HUES64 (cell line): Measurements from ENCODE around the gene MLLT1.

Experiments
- H3K27ac ChIP-seq: 2 replicates; pipeline ENCODE4 v1.7.0; 2013; ENCODE audit warnings: low read depth, low read length, inconsistent platforms
- H3K27me3 ChIP-seq: 2 replicates; pipeline ENCODE4 v1.6.1; 2013; ENCODE audit warnings: mild to moderate bottlenecking, low read length; ENCODE audit not compliant: insufficient read depth
- H3K36me3 ChIP-seq: 2 replicates; pipeline ENCODE4 v1.6.1; 2013; ENCODE audit warnings: mild to moderate bottlenecking, low read length; ENCODE audit not compliant: insufficient read depth
- H3K4me1 ChIP-seq: 2 replicates; pipeline ENCODE4 v1.6.1; 2013; ENCODE audit warnings: mild to moderate bottlenecking, low read length, moderate library complexity; ENCODE audit not compliant: insufficient read depth
- H3K4me3 ChIP-seq: 2 replicates; pipeline ENCODE4 v1.5.1; 2013; ENCODE audit warnings: mild to moderate bottlenecking, low read length, moderate library complexity
- H3K9ac ChIP-seq: 2 replicates; pipeline ENCODE4 v1.6.1; 2013; ENCODE audit warnings: mild to moderate bottlenecking, low read depth, low read length
- H3K9me3 ChIP-seq: 2 replicates; pipeline ENCODE4 v1.6.1; 2013; ENCODE audit warnings: low read depth, low read length; ENCODE audit not compliant: insufficient read depth
- WGBS: fragments of 150-250, 120-280 bp; methylation state at CpG from one replicate; pipeline ENCODE4 v1.1.7; 2013; ENCODE audit warnings: missing lambda C conversion rate; 5-methylcytosine and 5-hydroxymethylcytosine counted together

Gene MLLT1

GRCh38 chr19:6219586-6220290 lies 60.0 kb downstream of the MLLT1 start:
- no peak overlapping the region for H3K4me3 ChIP-seq
- 93% methylated on average over 24 of the region's 24 CpGs for WGBS
- peaks cover 22% of the 10 kb centered on the region for H3K36me3 ChIP-seq
- H3K27ac ChIP-seq = no peak overlapping the region
- H3K9ac ChIP-seq = no peak overlapping the region
- peaks cover 18% of the 10 kb centered on the region; the same call in 1 of the 2 replicates for H3K4me1 ChIP-seq
- H3K9me3 ChIP-seq = no peaks in the 10 kb centered on the region
- H3K27me3 ChIP-seq = no peaks in the 10 kb centered on the region

GRCh38 chr19:6219147-6219525 lies 60.6 kb downstream of the MLLT1 start:
- Histone ChIP-seq H3K36me3 (peaks cover 20% of the 10 kb centered on the region), H3K9ac (no peak overlapping the region), H3K4me3 (no peak overlapping the region), H3K27ac (peak overlapping the region; percentile 30; the same call in 1 of the 2 replicates), H3K9me3 (no peaks in the 10 kb centered on the region), H3K27me3 (no peaks in the 10 kb centered on the region), H3K4me1 (peaks cover 18% of the 10 kb centered on the region; the same call in 1 of the 2 replicates)
- WGBS = 81% methylated on average over 8 of the region's 8 CpGs

- peaks cover 20% of the 10 kb centered on the region for H3K36me3 ChIP-seq
- WGBS = 71% methylated on average over 18 of the region's 18 CpGs
- H3K27me3 ChIP-seq = no peaks in the 10 kb centered on the region
- H3K4me3 ChIP-seq = no peak overlapping the region
- no peak overlapping the region for H3K9ac ChIP-seq
- peak overlapping the region; percentile 30; the same call in 1 of the 2 replicates for H3K27ac ChIP-seq
- no peaks in the 10 kb centered on the region for H3K9me3 ChIP-seq
- peaks cover 18% of the 10 kb centered on the region; the same call in 1 of the 2 replicates for H3K4me1 ChIP-seq
Observed at GRCh38 chr19:6218491-6219146, 61.2 kb downstream of the MLLT1 start.

- Histone ChIP-seq H3K9ac (peak overlapping the region; percentile 62; the same call in 1 of the 2 replicates), H3K9me3 (no peaks in the 10 kb centered on the region), H3K4me3 (no peak overlapping the region), H3K27ac (peak overlapping the region; percentile 67), H3K36me3 (peaks cover 20% of the 10 kb centered on the region), H3K27me3 (no peaks in the 10 kb centered on the region), H3K4me1 (peaks cover 18% of the 10 kb centered on the region; the same call in 1 of the 2 replicates)
- WGBS = 93% methylated on average over 17 of the region's 17 CpGs
Observed at GRCh38 chr19:6217752-6218334, 61.9 kb downstream of the MLLT1 start.

- WGBS = 56% methylated on average over 21 of the region's 21 CpGs
- H3K4me3 ChIP-seq = peak overlapping the region; percentile 16; the same call in 1 of the 2 replicates
- H3K36me3 ChIP-seq = peaks cover 16% of the 10 kb centered on the region
- no peaks in the 10 kb centered on the region for H3K9me3 ChIP-seq
- no peaks in the 10 kb centered on the region for H3K27me3 ChIP-seq
- H3K4me1 ChIP-seq = peaks cover 18% of the 10 kb centered on the region; the same call in 1 of the 2 replicates
- H3K27ac ChIP-seq = peak overlapping the region; percentile 67
- H3K9ac ChIP-seq = peak overlapping the region; percentile 62
Observed at GRCh38 chr19:6216996-6217751, 62.6 kb downstream of the MLLT1 start.

- H3K27ac ChIP-seq = peak overlapping the region; percentile 56
- no peaks in the 10 kb centered on the region for H3K9me3 ChIP-seq
- 88% methylated on average over 36 of the region's 36 CpGs for WGBS
- H3K27me3 ChIP-seq = no peaks in the 10 kb centered on the region
- peak overlapping the region; percentile 16; the same call in 1 of the 2 replicates for H3K4me3 ChIP-seq
- H3K4me1 ChIP-seq = peaks cover 18% of the 10 kb centered on the region; the same call in 1 of the 2 replicates
- peaks cover 9% of the 10 kb centered on the region for H3K36me3 ChIP-seq
- peak overlapping the region; percentile 62 for H3K9ac ChIP-seq
Observed at GRCh38 chr19:6216236-6216995, 63.4 kb downstream of the MLLT1 start.

- Histone ChIP-seq H3K36me3 (0 out of 2 replicates have a peak, but pooled peaks cover 4% of the 10 kb centered on the region), H3K27ac (no peak overlapping the region)
- WGBS = 96% methylated on average over 15 of the region's 15 CpGs
Observed at GRCh38 chr19:6215701-6216235, 64.0 kb downstream of the MLLT1 start.

GRCh38 chr19:6214881-6215541 lies 64.8 kb downstream of the MLLT1 start:
- no peak overlapping the region for H3K9ac ChIP-seq
- no peaks in the 10 kb centered on the region for H3K9me3 ChIP-seq
- H3K4me1 ChIP-seq = peaks cover 18% of the 10 kb centered on the region; the same call in 1 of the 2 replicates
- WGBS = 94% methylated on average over 41 of the region's 41 CpGs
- H3K36me3 ChIP-seq = 0 out of 2 replicates have a peak, but pooled peaks cover 4% of the 10 kb centered on the region
- no peak overlapping the region for H3K4me3 ChIP-seq
- no peak overlapping the region for H3K27ac ChIP-seq
- H3K27me3 ChIP-seq = no peaks in the 10 kb centered on the region

More at GRCh38 chr19:6215701-6216235, 64.0 kb downstream of the MLLT1 start:
- Histone ChIP-seq H3K4me1 (peaks cover 18% of the 10 kb centered on the region; the same call in 1 of the 2 replicates), H3K9me3 (no peaks in the 10 kb centered on the region), H3K27me3 (no peaks in the 10 kb centered on the region), H3K9ac (no peak overlapping the region), H3K4me3 (no peak overlapping the region)

GRCh38 chr19:6213696-6214641 lies 65.8 kb downstream of the MLLT1 start:
- no peak overlapping the region for H3K9ac ChIP-seq

More at GRCh38 chr19:6213696-6214641, 65.8 kb downstream of the MLLT1 start:
- 0 out of 2 replicates have a peak, but pooled peaks cover 4% of the 10 kb centered on the region for H3K36me3 ChIP-seq
- H3K27me3 ChIP-seq = no peaks in the 10 kb centered on the region
- H3K4me3 ChIP-seq = no peak overlapping the region
- H3K4me1 ChIP-seq = peaks cover 18% of the 10 kb centered on the region; the same call in 1 of the 2 replicates
- WGBS = 95% methylated on average over 32 of the region's 32 CpGs
- H3K9me3 ChIP-seq = no peaks in the 10 kb centered on the region
- no peak overlapping the region for H3K27ac ChIP-seq
